ENCODE measurements around the gene FADS6.

Gene FADS6

GRCh38 chr17:74836691-74837467 is 56.6 kb downstream of the FADS6 start:
- Mint-ChIP-seq H3K36me3 (ENCODE audit: low read depth) (peaks cover 16% of the 10 kb centered on the region), H3K27me3 (ENCODE audit: low read depth, poor library complexity) (peaks cover 26% of the 10 kb centered on the region), H3K4me3 (no peak overlapping the region), H3K4me1 (peaks cover 96% of the 10 kb centered on the region), H3K9me3 (no peaks in the 10 kb centered on the region), H3K27ac (no peak overlapping the region)
- no peak for TF ChIP-seq CTCF (IDR thresholded peaks at IDR 0.05)
- no peak for DNase-seq

GRCh38 chr17:74836191-74836590 is 57.2 kb downstream of the FADS6 start:
- Mint-ChIP-seq H3K4me1 (peaks cover 97% of the 10 kb centered on the region), H3K27ac (no peak overlapping the region), H3K36me3 (ENCODE audit: low read depth) (peaks cover 20% of the 10 kb centered on the region), H3K4me3 (peak overlapping the region; percentile 8), H3K9me3 (no peaks in the 10 kb centered on the region), H3K27me3 (ENCODE audit: low read depth, poor library complexity) (peaks cover 19% of the 10 kb centered on the region)
- no peak for TF ChIP-seq CTCF (IDR thresholded peaks at IDR 0.05)
- no peak for DNase-seq

GRCh38 chr17:74833501-74834377 is 59.7 kb downstream of the FADS6 start:
- no peaks in the 10 kb centered on the region for H3K9me3 Mint-ChIP-seq
- peak overlapping the region; percentile 60 for H3K4me3 Mint-ChIP-seq
- H3K27me3 Mint-ChIP-seq (ENCODE audit: low read depth, poor library complexity) = peaks cover 11% of the 10 kb centered on the region
- peaks cover 77% of the 10 kb centered on the region for H3K4me1 Mint-ChIP-seq
- H3K27ac Mint-ChIP-seq = peak overlapping the region; percentile 4
- DNase-seq = peak; percentile 76
- TF ChIP-seq CTCF (IDR thresholded peaks at IDR 0.05) = no peak
- peaks cover 36% of the 10 kb centered on the region for H3K36me3 Mint-ChIP-seq (ENCODE audit: low read depth)

GRCh38 chr17:74832421-74832820 is 61.0 kb downstream of the FADS6 start:
- no peak for TF ChIP-seq CTCF (IDR thresholded peaks at IDR 0.05)
- H3K4me3 Mint-ChIP-seq = no peak overlapping the region
- peaks cover 14% of the 10 kb centered on the region for H3K27me3 Mint-ChIP-seq (ENCODE audit: low read depth, poor library complexity)
- H3K4me1 Mint-ChIP-seq = peaks cover 75% of the 10 kb centered on the region
- H3K9me3 Mint-ChIP-seq = no peaks in the 10 kb centered on the region
- H3K27ac Mint-ChIP-seq = peak overlapping the region; percentile 59
- DNase-seq = no peak
- H3K36me3 Mint-ChIP-seq (ENCODE audit: low read depth) = peaks cover 30% of the 10 kb centered on the region

- no peaks in the 10 kb centered on the region for H3K9me3 Mint-ChIP-seq
- H3K27me3 Mint-ChIP-seq (ENCODE audit: low read depth, poor library complexity) = peaks cover 17% of the 10 kb centered on the region
- no peak for TF ChIP-seq CTCF (IDR thresholded peaks at IDR 0.05)
- peaks cover 76% of the 10 kb centered on the region for H3K4me1 Mint-ChIP-seq
- H3K4me3 Mint-ChIP-seq = no peak overlapping the region
- H3K27ac Mint-ChIP-seq = peak overlapping the region; percentile 59
- peaks cover 26% of the 10 kb centered on the region for H3K36me3 Mint-ChIP-seq (ENCODE audit: low read depth)
- no peak for DNase-seq
Observed at GRCh38 chr17:74831444-74832146, 61.8 kb downstream of the FADS6 start.

Data from nephron progenitor cell (in vitro differentiated cells).